Left forelimb (tissue), 1 donor: ENCODE measurements around the gene ADD1.
"Not testable (repeated sequence)": the region's sequence is repeated elsewhere in the genome, so short reads cannot be mapped to it uniquely, and the experiment has no call there.

Experiments
- DNase-seq: peaks from one replicate; pipeline ENCODE4 v3.0.0-alpha.2; 2018; ENCODE audit warnings: low spot score

ADD1 gene

GRCh38 chr4:2886161-2886560 is 42.5 kb downstream of the ADD1 start:
- no peak for DNase-seq

- DNase-seq: no peak
Observed at GRCh38 chr4:2886622-2887021, 43.0 kb downstream of the ADD1 start.

GRCh38 chr4:2887343-2887742 is 43.7 kb downstream of the ADD1 start:
- no peak for DNase-seq

- DNase-seq: no peak
Observed at GRCh38 chr4:2888886-2889285, 45.2 kb downstream of the ADD1 start.

GRCh38 chr4:2891294-2891693 is 47.6 kb downstream of the ADD1 start:
- no peak for DNase-seq

- no peak for DNase-seq
Observed at GRCh38 chr4:2893772-2894171, 50.1 kb downstream of the ADD1 start.

GRCh38 chr4:2898001-2898400 is 54.4 kb downstream of the ADD1 start:
- DNase-seq: no peak

- DNase-seq: no peak
Observed at GRCh38 chr4:2900741-2901140, 57.1 kb downstream of the ADD1 start.

- DNase-seq: no peak
Observed at GRCh38 chr4:2901186-2901585, 57.5 kb downstream of the ADD1 start.

GRCh38 chr4:2902126-2902525 is 58.5 kb downstream of the ADD1 start:
- DNase-seq: no peak

GRCh38 chr4:2905544-2905943 is 61.9 kb downstream of the ADD1 start:
- no peak for DNase-seq

GRCh38 chr4:2906218-2906617 is 62.6 kb downstream of the ADD1 start:
- no peak for DNase-seq

GRCh38 chr4:2907226-2907625 is 63.6 kb downstream of the ADD1 start:
- no peak for DNase-seq

GRCh38 chr4:2907706-2908293 is 64.2 kb downstream of the ADD1 start:
- no peak for DNase-seq

GRCh38 chr4:2908686-2909085 is 65.0 kb downstream of the ADD1 start:
- DNase-seq: no peak

GRCh38 chr4:2909583-2909982 is 65.9 kb downstream of the ADD1 start:
- DNase-seq: no peak

- no peak for DNase-seq
Observed at GRCh38 chr4:2910409-2910808, 66.8 kb downstream of the ADD1 start.

GRCh38 chr4:2911868-2912267 is 68.2 kb downstream of the ADD1 start:
- DNase-seq: no peak

- DNase-seq: no peak
Observed at GRCh38 chr4:2913168-2913567, 69.5 kb downstream of the ADD1 start.

GRCh38 chr4:2914256-2915126 is 70.8 kb downstream of the ADD1 start:
- no peak for DNase-seq

GRCh38 chr4:2915789-2916188 is 72.1 kb downstream of the ADD1 start:
- no peak for DNase-seq

GRCh38 chr4:2916696-2917095 is 73.1 kb downstream of the ADD1 start:
- DNase-seq: not testable (repeated sequence)

- DNase-seq: not testable (repeated sequence)
Observed at GRCh38 chr4:2918300-2918699, 74.7 kb downstream of the ADD1 start.

GRCh38 chr4:2918714-2919113 is 75.1 kb downstream of the ADD1 start:
- DNase-seq: not testable (repeated sequence)
